HG03571 (cell line): Measurements from ENCODE around the gene UBXN7.
"Not testable (repeated sequence)": the region's sequence is repeated elsewhere in the genome, so short reads cannot be mapped to it uniquely, and the experiment has no call there.

Experiments used
- ATAC-seq: cut with Tn5 transposase; IDR thresholded peaks from one replicate; pipeline ENCODE4 v1.9.1; 2021; ENCODE audit not compliant: unreplicated experiment

The UBXN7 gene

GRCh38 chr3:196357905-196358304 lies 74.3 kb downstream of the UBXN7 start:
- no peak for ATAC-seq

GRCh38 chr3:196356556-196356955 lies 75.7 kb downstream of the UBXN7 start:
- ATAC-seq = no peak

GRCh38 chr3:196355668-196356067 lies 76.6 kb downstream of the UBXN7 start:
- ATAC-seq = no peak

GRCh38 chr3:196354132-196354531 lies 78.1 kb downstream of the UBXN7 start:
- ATAC-seq = no peak

GRCh38 chr3:196351541-196351940 lies 80.7 kb downstream of the UBXN7 start:
- no peak for ATAC-seq

GRCh38 chr3:196350067-196350466 lies 82.2 kb downstream of the UBXN7 start:
- ATAC-seq = no peak

GRCh38 chr3:196348698-196349097 lies 83.5 kb downstream of the UBXN7 start:
- no peak for ATAC-seq

GRCh38 chr3:196344663-196345062 lies 87.6 kb downstream of the UBXN7 start:
- ATAC-seq = no peak

- ATAC-seq = not testable (repeated sequence)
Measured at GRCh38 chr3:196343917-196344316, 88.3 kb downstream of the UBXN7 start.

- ATAC-seq = no peak
Measured at GRCh38 chr3:196341137-196341536, 91.1 kb downstream of the UBXN7 start.

GRCh38 chr3:196340466-196340865 lies 91.8 kb downstream of the UBXN7 start:
- ATAC-seq = no peak

GRCh38 chr3:196339493-196340254 lies 92.6 kb downstream of the UBXN7 start:
- no peak for ATAC-seq

- ATAC-seq = no peak
Measured at GRCh38 chr3:196339044-196339443, 93.2 kb downstream of the UBXN7 start.

GRCh38 chr3:196336319-196337145 lies 95.7 kb downstream of the UBXN7 start:
- ATAC-seq = no peak

- ATAC-seq = no peak
Measured at GRCh38 chr3:196335503-196335948, 96.7 kb downstream of the UBXN7 start.

- ATAC-seq = no peak
Measured at GRCh38 chr3:196334982-196335381, 97.2 kb downstream of the UBXN7 start.

- no peak for ATAC-seq
Measured at GRCh38 chr3:196332168-196332567, 100.1 kb downstream of the UBXN7 start.

GRCh38 chr3:196327405-196327804 lies 104.8 kb downstream of the UBXN7 start:
- no peak for ATAC-seq

- no peak for ATAC-seq
Measured at GRCh38 chr3:196326936-196327335, 105.3 kb downstream of the UBXN7 start.

- no peak for ATAC-seq
Measured at GRCh38 chr3:196323691-196324090, 108.5 kb downstream of the UBXN7 start.

GRCh38 chr3:196323016-196323415 lies 109.2 kb downstream of the UBXN7 start:
- ATAC-seq = no peak

- no peak for ATAC-seq
Measured at GRCh38 chr3:196321162-196321561, 111.1 kb downstream of the UBXN7 start.
